WTC11 (cell line): ENCODE data around the gene PBX3. TPM values are rescaled to one million over a fixed set of nuclear protein-coding genes. Genes with fewer than 3 reads are reported as not detected.

ENCODE experiments used
- ATAC-seq: fragments of 200-7000 bp; cut with Tn5 transposase; 2 replicates; pipeline ENCODE4 v1.10.0; 2021; ENCODE audit warnings: mild to moderate bottlenecking, moderate library complexity
- CTCF ChIA-PET: fragments of 300-600 bp; sonication (Branson Sonifier 250); formaldehyde crosslinking; loops from one replicate; lab custom pipeline; 2021; ENCODE audit warnings: antibody characterized with exemption; lab: Charles Lee
- POLR2A ChIA-PET: fragments of 350-600 bp; sonication (Branson Sonifier 250); formaldehyde crosslinking; loops from one replicate; lab custom pipeline; 2021; ENCODE audit warnings: antibody characterized with exemption; lab: Charles Lee
- DNase-seq: peaks from one replicate; pipeline ENCODE4 v3.0.0; 2021; ENCODE audit warnings: low spot score
- H3K27ac Mint-ChIP-seq: 2 replicates; pipeline ENCODE4 v1.8.0; 2021; ENCODE audit warnings: mixed read lengths
- H3K27me3 Mint-ChIP-seq: 2 replicates; pipeline ENCODE4 v1.8.0; 2021; ENCODE audit warnings: low read depth, mild to moderate bottlenecking, moderate library complexity, mixed read lengths
- H3K36me3 Mint-ChIP-seq: 2 replicates; pipeline ENCODE4 v1.8.0; 2021; ENCODE audit warnings: mixed read lengths
- H3K4me1 Mint-ChIP-seq: 2 replicates; pipeline ENCODE4 v1.8.0; 2022; ENCODE audit warnings: mixed read lengths
- H3K4me3 Mint-ChIP-seq: 2 replicates; pipeline ENCODE4 v1.8.0; 2021; ENCODE audit warnings: mild to moderate bottlenecking, moderate library complexity, mixed read lengths
- H3K9me3 Mint-ChIP-seq: 2 replicates; pipeline ENCODE4 v1.8.0; 2021; ENCODE audit warnings: mixed read lengths
- AFF4 ChIP-seq: sonication (generic); formaldehyde crosslinking; IDR thresholded peaks from 2 replicates; pipeline ENCODE4 v1.8.1; 2023; ENCODE audit warnings: mild to moderate bottlenecking, missing genetic modification reagents, borderline replicate concordance
- CDX4 ChIP-seq: fragments of 250-450 bp; sonication (Bioruptor Pico); IDR thresholded peaks from 2 replicates; pipeline ENCODE4 v1.9.0; 2021; ENCODE audit warnings: moderate library complexity, mild to moderate bottlenecking, inconsistent platforms, borderline replicate concordance
- ELF4 ChIP-seq: sonication (generic); formaldehyde crosslinking; IDR thresholded peaks from 2 replicates; pipeline ENCODE4 v1.8.1; 2022; ENCODE audit warnings: low read depth, mild to moderate bottlenecking, moderate library complexity, missing genetic modification reagents
- ESRRA ChIP-seq: sonication (generic); formaldehyde crosslinking; IDR thresholded peaks from 2 replicates; pipeline ENCODE4 v1.8.1; 2022; ENCODE audit warnings: mild to moderate bottlenecking, missing genetic modification reagents, borderline replicate concordance
- GTF2I ChIP-seq: fragments of 250-450 bp; sonication (Bioruptor Pico); conservative IDR thresholded peaks from 2 replicates; pipeline ENCODE4 v1.4.0; 2021; ENCODE audit warnings: mild to moderate bottlenecking
- IRF2 ChIP-seq: sonication (generic); formaldehyde crosslinking; IDR thresholded peaks from 2 replicates; pipeline ENCODE4 v1.8.0; 2022; ENCODE audit warnings: low read depth, missing genetic modification reagents, borderline replicate concordance
- JAZF1 ChIP-seq: fragments of 250-450 bp; sonication (Bioruptor Pico); IDR thresholded peaks from 2 replicates; pipeline ENCODE4 v1.9.0; 2021; ENCODE audit warnings: moderate library complexity, mild to moderate bottlenecking, inconsistent platforms
- KAT7 ChIP-seq: sonication (generic); formaldehyde crosslinking; IDR thresholded peaks from 2 replicates; pipeline ENCODE4 v1.8.1; 2023; ENCODE audit warnings: missing genetic modification reagents, mild to moderate bottlenecking, borderline replicate concordance
- NR1H2 ChIP-seq: sonication (generic); formaldehyde crosslinking; IDR thresholded peaks from 2 replicates; pipeline ENCODE4 v1.9.0; 2021; ENCODE audit warnings: mild to moderate bottlenecking, moderate library complexity, missing genetic modification reagents
- RELA ChIP-seq: sonication (generic); formaldehyde crosslinking; IDR thresholded peaks from 2 replicates; pipeline ENCODE4 v1.8.1; 2022; ENCODE audit warnings: missing genetic modification reagents, mild to moderate bottlenecking, borderline replicate concordance
- SOX15 ChIP-seq: fragments of 250-450 bp; sonication (Bioruptor Pico); IDR thresholded peaks from 2 replicates; pipeline ENCODE4 v1.9.0; 2021; ENCODE audit warnings: mild to moderate bottlenecking
- TEAD4 ChIP-seq: sonication (generic); formaldehyde crosslinking; IDR thresholded peaks from 2 replicates; pipeline ENCODE4 v1.8.0; 2022; ENCODE audit warnings: mild to moderate bottlenecking, missing genetic modification reagents
- USF1 ChIP-seq: sonication (generic); formaldehyde crosslinking; IDR thresholded peaks from 2 replicates; pipeline ENCODE4 v1.8.0; 2022; ENCODE audit warnings: mild to moderate bottlenecking, missing genetic modification reagents
- ZBTB43 ChIP-seq: sonication (generic); formaldehyde crosslinking; IDR thresholded peaks from 2 replicates; pipeline ENCODE4 v1.8.1; 2023; ENCODE audit warnings: mild to moderate bottlenecking, missing genetic modification reagents
- ZMAT4 ChIP-seq: fragments of 250-450 bp; sonication (Bioruptor Pico); IDR thresholded peaks from 2 replicates; pipeline ENCODE4 v1.9.0; 2021; ENCODE audit warnings: mild to moderate bottlenecking
- ZNF423 ChIP-seq: fragments of 250-450 bp; sonication (Bioruptor Pico); IDR thresholded peaks from 2 replicates; pipeline ENCODE4 v2.1.2; 2022; ENCODE audit warnings: mild to moderate bottlenecking, moderate library complexity
- ZNF425 ChIP-seq: fragments of 250-450 bp; sonication (Bioruptor Pico); conservative IDR thresholded peaks from 2 replicates; pipeline ENCODE4 v1.9.0; 2021; ENCODE audit warnings: mild to moderate bottlenecking
- ZNF532 ChIP-seq: fragments of 250-450 bp; sonication (Bioruptor Pico); IDR thresholded peaks from 2 replicates; pipeline ENCODE4 v1.9.0; 2021; ENCODE audit warnings: mild to moderate bottlenecking, borderline replicate concordance
- ZNF671 ChIP-seq: fragments of 250-450 bp; sonication (Bioruptor Pico); IDR thresholded peaks from 2 replicates; pipeline ENCODE4 v1.8.0; 2021; ENCODE audit warnings: mild to moderate bottlenecking
- ZSCAN18 ChIP-seq: fragments of 250-450 bp; sonication (Bioruptor Pico); IDR thresholded peaks from 2 replicates; pipeline ENCODE4 v2.1.2; 2022; ENCODE audit warnings: mild to moderate bottlenecking, moderate library complexity
- total RNA-seq: library from RNA; stranded (reverse); gene quantifications from 3 replicates; pipeline ENCODE4 v1.2.3, GENCODE V29; 2021

The PBX3 gene
- total RNA-seq, 1 experiment from 2014 or later: 48.5 TPM

- no peak for TF ChIP-seq USF1
- no peak for TF ChIP-seq ZNF425 (CRISPR knock-in tag)
- no peak for TF ChIP-seq ZSCAN18 (CRISPR knock-in tag)
- TF ChIP-seq ELF4 (CRISPR knock-in tag): no peak
- TF ChIP-seq RELA: no peak
- TF ChIP-seq ZNF423 (CRISPR knock-in tag): no peak
- no peak for TF ChIP-seq KAT7 (CRISPR knock-in tag)
- TF ChIP-seq ZBTB43 (CRISPR knock-in tag): no peak
- TF ChIP-seq, all 79 proteins: peak for 0
These were observed 195.0 kb downstream of the PBX3 start (continued) for GRCh38 chr9:125942125-125942524.

GRCh38 chr9:125943831-125944230 lies 196.7 kb downstream of the PBX3 start:
- no peak overlapping the region for H3K27ac Mint-ChIP-seq
- H3K4me3 Mint-ChIP-seq: no peak overlapping the region
- ATAC-seq (no peak), DNase-seq (no peak)
- peaks cover 30% of the 10 kb centered on the region for H3K36me3 Mint-ChIP-seq
- POLR2A ChIA-PET: no interaction called here
- no peaks in the 10 kb centered on the region for H3K27me3 Mint-ChIP-seq
- CTCF ChIA-PET: no interaction called here
- H3K4me1 Mint-ChIP-seq: peaks cover under 1% of the 10 kb centered on the region; the same call in 1 of the 2 replicates
- H3K9me3 Mint-ChIP-seq: peaks cover 23% of the 10 kb centered on the region
- TF ChIP-seq TEAD4 (no peak), GTF2I (CRISPR knock-in tag) (no peak), CDX4 (CRISPR knock-in tag) (no peak), SOX15 (CRISPR knock-in tag) (no peak), NR1H2 (CRISPR knock-in tag) (no peak), ZSCAN18 (CRISPR knock-in tag) (no peak), ZNF532 (CRISPR knock-in tag) (no peak), ZNF671 (no peak), JAZF1 (CRISPR knock-in tag) (no peak), IRF2 (CRISPR knock-in tag) (no peak), ESRRA (CRISPR knock-in tag) (no peak), ZMAT4 (CRISPR knock-in tag) (no peak), AFF4 (CRISPR knock-in tag) (no peak)
